Panc1 (cell line): ENCODE data around the gene AKAP8L. TPM values are rescaled to one million over a fixed set of nuclear protein-coding genes. Genes with fewer than 3 reads are reported as not detected.

Source experiments
- ATAC-seq: fragments of 200-7000 bp; cut with Tn5 transposase; 2 replicates; pipeline ENCODE4 v1.9.1; 2020; ENCODE audit warnings: mild to moderate bottlenecking, moderate library complexity
- BruUV-seq: library from RNA; stranded (reverse); fragments of 400-500 nt; replicated peaks from 2 replicates; lab custom pipeline; 2021; lab: Mats Ljungman, UMichigan
- CTCF ChIA-PET: fragments of 300-600 bp; sonication (Branson Sonifier 250); formaldehyde crosslinking; loops from one replicate; lab custom pipeline; 2022; ENCODE audit warnings: antibody characterized with exemption; lab: Charles Lee
- POLR2A ChIA-PET: fragments of 300-600 bp; sonication (Branson Sonifier 250); formaldehyde crosslinking; loops from one replicate; lab custom pipeline; 2022; ENCODE audit warnings: antibody characterized with exemption; lab: Charles Lee
- DNase-seq: peaks from one replicate; pipeline ENCODE4 v3.0.0-alpha.2; 2010; ENCODE audit warnings: low read depth, low spot score
- H3K27ac ChIP-seq: 2 replicates; pipeline ENCODE4 v1.5.1; 2011; ENCODE audit warnings: mild to moderate bottlenecking, low read length, inconsistent platforms
- H3K27me3 ChIP-seq: fragments of 200-500 bp; sonication (Bioruptor generic); 2 replicates; pipeline ENCODE4 v1.6.0; 2014; ENCODE audit warnings: low read length, inconsistent platforms; ENCODE audit not compliant: control insufficient read depth, insufficient read depth
- H3K36me3 ChIP-seq: fragments of 200-500 bp; sonication (Bioruptor generic); 2 replicates; pipeline ENCODE4 v1.5.1; 2014; ENCODE audit warnings: inconsistent platforms, mild to moderate bottlenecking, low read length, moderate library complexity; ENCODE audit not compliant: control insufficient read depth, insufficient read depth
- H3K4me1 ChIP-seq: 2 replicates; pipeline ENCODE4 v1.5.1; 2011; ENCODE audit warnings: inconsistent platforms, mild to moderate bottlenecking, low read length, moderate library complexity; ENCODE audit not compliant: control insufficient read depth, insufficient read depth
- H3K4me3 ChIP-seq, 2 experiments: 2 replicates each; pipeline ENCODE4 v1.5.1; 2011 to 2012; ENCODE audit warnings: low read depth in 2 of 2, low read length in 2 of 2, mild to moderate bottlenecking in 2 of 2, inconsistent platforms in 1 of 2, moderate library complexity in 1 of 2
- H3K9me3 ChIP-seq: fragments of 200-500 bp; sonication (Bioruptor generic); 2 replicates; pipeline ENCODE4 v1.5.1; 2014; ENCODE audit warnings: low read depth, mild to moderate bottlenecking, inconsistent platforms, low read length, moderate library complexity; ENCODE audit not compliant: control insufficient read depth, insufficient read depth
- CTCF ChIP-seq: fragments of 450-650 bp; IDR thresholded peaks from 2 replicates; pipeline ENCODE4 v1.5.1; 2017; ENCODE audit warnings: mild to moderate bottlenecking
- POLR2AphosphoS5 ChIP-seq: IDR thresholded peaks from 2 replicates; pipeline ENCODE4 v1.6.1; 2012; ENCODE audit warnings: mild to moderate bottlenecking, low read depth, low read length, moderate library complexity
- REST ChIP-seq, 2 experiments: IDR thresholded peaks; 2 replicates each; pipeline ENCODE4 v1.6.1; 2011 to 2012; ENCODE audit warnings: low read depth in 2 of 2, control low read depth in 1 of 2, low read length in 1 of 2, mild to moderate bottlenecking in 1 of 2, moderate library complexity in 1 of 2; ENCODE audit not compliant: insufficient read depth in 1 of 2
- SIN3A ChIP-seq: IDR thresholded peaks from 2 replicates; pipeline ENCODE4 v1.6.1; 2012; ENCODE audit warnings: low read depth, mild to moderate bottlenecking, low read length, moderate library complexity, borderline replicate concordance; ENCODE audit not compliant: insufficient read depth
- TCF7L2 ChIP-seq: IDR thresholded peaks from 2 replicates; pipeline ENCODE4 v1.6.1; 2011; ENCODE audit warnings: mild to moderate bottlenecking, low read depth, low read length, inconsistent platforms
- in situ Hi-C: cut with HindIII; loops from 2 replicates; pipeline ENCODE4 v1.10.0; 2016; ENCODE audit warnings: low sequenced_read_pairs, low pct_unique_long_range_greater_than_20kb
- intact Hi-C: fragments of 100-400 bp; cut with micrococcal nuclease; formaldehyde crosslinking; loops from one replicate; pipeline ENCODE4 v1.10.0; 2022; ENCODE audit not compliant: unreplicated experiment
- total RNA-seq: library from RNA; stranded (reverse); gene quantifications from one replicate; pipeline ENCODE4 v1.2.1, GENCODE V29; 2021; ENCODE audit not compliant: unreplicated experiment

Gene AKAP8L
- total RNA-seq, 1 experiment from 2014 or later, result 65.5 TPM

- ATAC-seq, result no peak
- in situ Hi-C loops (no loop called here), intact Hi-C loops (no loop called here)
- ChIA-PET CTCF (interaction anchor here (0.5 kb wide), 1 partner anchor 180 kb away, joined by 3 read pairs; no protein-coding TSS in a partner anchor), POLR2A (no interaction called here)
- no peak for DNase-seq
- no peak overlapping the region for H3K27ac ChIP-seq
- H3K4me3 ChIP-seq, result no peak overlapping the region
- BruUV-seq, result TSS peak; percentile 11
- H3K36me3 ChIP-seq, result no peaks in the 10 kb centered on the region; the same call in 1 of the 2 replicates
- no peaks in the 10 kb centered on the region for H3K27me3 ChIP-seq
- TF ChIP-seq REST (IDR thresholded peaks at IDR 0.05; ENCODE audit: insufficient read depth in 1 of 2, low read depth in 2 of 2, low read length in 1 of 2) (no peak), POLR2AphosphoS5 (no peak), TCF7L2 (no peak), SIN3A (no peak), CTCF (no peak)
- no peaks in the 10 kb centered on the region for H3K9me3 ChIP-seq
- peaks cover 7% of the 10 kb centered on the region; the same call in 1 of the 2 replicates for H3K4me1 ChIP-seq
Observed at GRCh38 chr19:15374796-15375440, 43.9 kb downstream of the AKAP8L start.

- Histone ChIP-seq H3K27me3 (no peaks in the 10 kb centered on the region), H3K4me3 (no peak overlapping the region), H3K27ac (no peak overlapping the region), H3K9me3 (no peaks in the 10 kb centered on the region), H3K36me3 (no peaks in the 10 kb centered on the region; the same call in 1 of the 2 replicates), H3K4me1 (peaks cover 7% of the 10 kb centered on the region; the same call in 1 of the 2 replicates)
- in situ Hi-C loops, result no loop called here
- ChIA-PET CTCF (no interaction called here), POLR2A (no interaction called here)
- DNase-seq (no peak), ATAC-seq (no peak)
- no peak for TF ChIP-seq POLR2AphosphoS5
- no peak for TF ChIP-seq CTCF
- TF ChIP-seq SIN3A, result no peak
- TF ChIP-seq REST (IDR thresholded peaks at IDR 0.05; ENCODE audit: insufficient read depth in 1 of 2, low read depth in 2 of 2, low read length in 1 of 2), result no peak
- no peak for TF ChIP-seq TCF7L2
- no TSS peak for BruUV-seq
- intact Hi-C loops, result no loop called here
Observed at GRCh38 chr19:15374105-15374651, 44.6 kb downstream of the AKAP8L start.
